Stimulated activated CD4-positive, alpha-beta T cell treated with anti-CD3 and anti-CD28 coated beads, TNF-alpha, amount 100 ng/mL, for 4 hours (primary cell): Measurements from ENCODE around the gene SMIM23.

Source experiments
- DNase-seq, 3 experiments: peaks; one replicate each; pipeline ENCODE4 v3.0.0-alpha.2; 2020; ENCODE audit warnings: low read depth in 3 of 3

Gene SMIM23

DNA sequence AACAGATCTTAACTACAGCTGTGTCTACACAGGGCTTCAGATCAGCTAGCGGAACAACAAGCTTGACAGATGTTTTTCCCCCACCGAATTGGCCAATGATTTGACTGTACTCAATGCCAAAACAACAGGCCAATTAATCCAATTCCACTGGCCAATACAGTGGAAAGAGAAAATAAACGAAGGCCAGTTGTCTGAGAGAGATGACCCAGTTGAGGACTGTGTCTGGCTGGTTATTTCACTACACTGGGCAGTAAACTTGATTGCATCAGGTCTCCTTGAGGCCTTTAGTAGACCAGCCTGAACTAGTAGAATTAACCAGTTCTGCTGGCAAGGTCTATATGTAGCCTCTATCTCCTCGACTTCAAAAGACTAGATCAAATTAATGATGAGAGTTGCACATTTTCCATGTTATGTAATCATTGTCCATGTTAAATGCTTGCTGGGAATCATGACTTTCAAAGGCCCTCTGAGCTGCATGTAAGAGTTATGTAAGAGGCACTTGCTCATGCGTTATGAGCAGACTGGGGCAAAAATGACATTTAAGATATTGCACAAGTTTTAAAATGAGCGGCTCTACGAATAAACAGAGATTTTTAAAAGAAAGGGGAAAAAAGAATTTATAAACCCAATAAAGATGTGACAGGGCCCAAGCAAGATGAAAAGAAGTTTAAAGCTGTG, 28.3 kb downstream of the SMIM23 start:
- no peak for DNase-seq

GRCh38 chr5:171816666-171817065, 31.0 kb downstream of the SMIM23 start:
- no peak for DNase-seq

- DNase-seq: no peak
Observed at GRCh38 chr5:171820561-171820960, 34.9 kb downstream of the SMIM23 start.

GRCh38 chr5:171821286-171821685, 35.7 kb downstream of the SMIM23 start:
- DNase-seq: no peak

GRCh38 chr5:171823269-171823668, 37.7 kb downstream of the SMIM23 start:
- DNase-seq: no peak

GRCh38 chr5:171825051-171825450, 39.4 kb downstream of the SMIM23 start:
- no peak for DNase-seq

GRCh38 chr5:171826132-171826531, 40.5 kb downstream of the SMIM23 start:
- DNase-seq: no peak

- no peak for DNase-seq
Observed at GRCh38 chr5:171827162-171827561, 41.5 kb downstream of the SMIM23 start.

DNA sequence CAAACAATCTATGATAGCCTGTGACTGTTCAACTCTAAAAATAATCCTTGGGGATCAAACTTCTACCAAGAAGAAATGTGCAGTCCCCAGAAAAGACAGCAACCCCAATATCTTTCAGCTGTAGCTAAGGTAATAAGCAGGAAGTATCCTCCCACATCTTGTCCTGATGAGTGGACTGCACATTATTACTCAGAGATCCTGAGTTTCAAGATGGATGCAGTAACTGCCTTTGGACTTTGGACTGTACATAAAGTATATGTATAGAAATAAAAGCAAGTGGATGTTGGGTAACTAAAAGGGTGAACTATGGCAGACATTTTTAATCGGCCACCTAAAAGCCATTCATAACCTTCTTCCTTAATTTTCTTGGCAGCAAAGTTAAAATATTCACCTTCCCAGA, 45.1 kb downstream of the SMIM23 start:
- no peak for DNase-seq

DNA sequence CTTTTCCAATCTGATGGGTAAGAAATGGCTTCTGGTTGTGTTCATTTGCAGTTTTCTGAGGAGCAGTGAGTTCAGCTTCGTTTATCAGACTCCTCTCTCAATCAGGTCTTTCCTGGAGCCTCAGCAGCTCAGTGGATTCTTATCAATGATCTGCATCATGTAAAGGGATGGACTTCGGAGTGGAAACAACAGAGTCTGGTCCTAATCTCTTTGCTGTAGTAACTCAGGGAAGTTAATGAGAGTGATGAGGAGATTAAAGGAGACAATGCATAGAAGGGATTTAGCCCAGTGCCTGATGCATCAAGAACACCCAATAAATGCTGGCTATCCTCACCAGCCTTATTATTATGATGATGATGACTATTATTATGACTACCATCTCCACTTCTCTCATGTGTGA, 47.2 kb downstream of the SMIM23 start:
- no peak for DNase-seq

- DNase-seq: no peak
Observed at GRCh38 chr5:171834461-171834860, 48.8 kb downstream of the SMIM23 start.

- DNase-seq: no peak
Observed at GRCh38 chr5:171835066-171835465, 49.4 kb downstream of the SMIM23 start.

- DNase-seq: no peak
Observed at GRCh38 chr5:171837522-171837921, 51.9 kb downstream of the SMIM23 start.

- DNase-seq: no peak
Observed at GRCh38 chr5:171838066-171838465, 52.4 kb downstream of the SMIM23 start.

GRCh38 chr5:171839112-171839511, 53.5 kb downstream of the SMIM23 start:
- no peak for DNase-seq

GRCh38 chr5:171840066-171840465, 54.4 kb downstream of the SMIM23 start:
- no peak for DNase-seq
